H9 (cell line): ENCODE measurements around the gene ITGA7. TPM values are rescaled to one million over a fixed set of nuclear protein-coding genes. Genes with fewer than 3 reads are reported as not detected.

Source experiments
- DNase-seq: peaks from one replicate; pipeline ENCODE4 v3.0.0-alpha.2; 2017
- H2AFZ ChIP-seq: one replicate; pipeline ENCODE4 v1.6.1; 2013; ENCODE audit warnings: mild to moderate bottlenecking, low read length, control low read depth, moderate library complexity
- H2AK5ac ChIP-seq: 2 replicates; pipeline ENCODE4 v1.6.1; 2013; ENCODE audit warnings: low read length, control low read depth, mixed read lengths; ENCODE audit not compliant: insufficient read length
- H2BK120ac ChIP-seq: one replicate; pipeline ENCODE4 v1.6.1; 2013; ENCODE audit warnings: low read depth, mild to moderate bottlenecking, low read length, control low read depth, inconsistent platforms; ENCODE audit not compliant: poor library complexity, severe bottlenecking
- H2BK12ac ChIP-seq: 2 replicates; pipeline ENCODE4 v1.6.1; 2013; ENCODE audit warnings: low read length, control low read depth, mixed read lengths, low read depth; ENCODE audit not compliant: insufficient read length
- H2BK15ac ChIP-seq: 2 replicates; pipeline ENCODE4 v1.6.1; 2013; ENCODE audit warnings: low read depth, low read length, control low read depth
- H2BK20ac ChIP-seq: one replicate; pipeline ENCODE4 v1.6.1; 2013; ENCODE audit warnings: low read depth, mild to moderate bottlenecking, low read length, control low read depth, inconsistent platforms; ENCODE audit not compliant: poor library complexity, severe bottlenecking
- H2BK5ac ChIP-seq: 2 replicates; pipeline ENCODE4 v1.6.1; 2013; ENCODE audit warnings: low read length, control low read depth, mixed read lengths; ENCODE audit not compliant: insufficient read length
- H3K14ac ChIP-seq: 2 replicates; pipeline ENCODE4 v1.6.1; 2013; ENCODE audit warnings: low read length, control low read depth; ENCODE audit not compliant: insufficient read depth
- H3K18ac ChIP-seq: 2 replicates; pipeline ENCODE4 v1.6.1; 2013; ENCODE audit warnings: low read depth, mild to moderate bottlenecking, mixed read lengths, low read length, control low read depth; ENCODE audit not compliant: insufficient read length
- H3K23ac ChIP-seq: 2 replicates; pipeline ENCODE4 v1.6.1; 2013; ENCODE audit warnings: low read length, control low read depth, mixed read lengths, low read depth; ENCODE audit not compliant: insufficient read length
- H3K23me2 ChIP-seq: 2 replicates; pipeline ENCODE4 v1.6.1; 2013; ENCODE audit warnings: low read depth, mild to moderate bottlenecking, mixed read lengths, low read length, control low read depth; ENCODE audit not compliant: insufficient read length, poor library complexity, severe bottlenecking
- H3K27ac ChIP-seq: 2 replicates; pipeline ENCODE4 v1.5.1; 2013; ENCODE audit warnings: low read length, control low read depth, mixed read lengths, low read depth; ENCODE audit not compliant: insufficient read length
- H3K27me3 ChIP-seq: 2 replicates; pipeline ENCODE4 v1.6.1; 2013; ENCODE audit warnings: low read length, control low read depth, inconsistent platforms; ENCODE audit not compliant: insufficient read depth
- H3K4ac ChIP-seq: 2 replicates; pipeline ENCODE4 v1.6.1; 2013; ENCODE audit warnings: low read depth, mild to moderate bottlenecking, control low read depth, inconsistent platforms, low read length, moderate library complexity
- H3K4me1 ChIP-seq: 2 replicates; pipeline ENCODE4 v1.6.1; 2013; ENCODE audit warnings: low read length, control low read depth, inconsistent platforms; ENCODE audit not compliant: insufficient read depth
- H3K4me2 ChIP-seq: 2 replicates; pipeline ENCODE4 v1.6.1; 2013; ENCODE audit warnings: low read length, control low read depth, mixed read lengths; ENCODE audit not compliant: insufficient read length, insufficient read depth
- H3K56ac ChIP-seq: 2 replicates; pipeline ENCODE4 v1.6.1; 2013; ENCODE audit warnings: low read depth, mild to moderate bottlenecking, mixed read lengths, low read length, control low read depth; ENCODE audit not compliant: insufficient read length
- H3K79me1 ChIP-seq: 2 replicates; pipeline ENCODE4 v1.6.1; 2013; ENCODE audit warnings: low read depth, mild to moderate bottlenecking, moderate library complexity, low read length, control low read depth, inconsistent platforms; ENCODE audit not compliant: insufficient read depth, poor library complexity, severe bottlenecking
- H3K79me2 ChIP-seq: 2 replicates; pipeline ENCODE4 v1.6.1; 2013; ENCODE audit warnings: low read length, control low read depth, inconsistent platforms; ENCODE audit not compliant: insufficient read depth
- H3K9ac ChIP-seq: 2 replicates; pipeline ENCODE4 v1.6.1; 2013; ENCODE audit warnings: low read length, control low read depth, mixed read lengths; ENCODE audit not compliant: insufficient read length; ENCODE audit errors: extremely low read depth
- H3K9me3 ChIP-seq: one replicate; pipeline ENCODE4 v1.6.1; 2013; ENCODE audit warnings: low read depth, low read length, inconsistent platforms; ENCODE audit not compliant: control insufficient read depth
- H3T11ph ChIP-seq: one replicate; pipeline ENCODE4 v1.6.1; 2013; ENCODE audit warnings: mild to moderate bottlenecking, low read length, control low read depth, inconsistent platforms
- H4K20me1 ChIP-seq: one replicate; pipeline ENCODE4 v1.6.1; 2013; ENCODE audit not compliant: control insufficient read depth, insufficient read length, insufficient read depth
- H4K5ac ChIP-seq: 2 replicates; pipeline ENCODE4 v1.6.1; 2013; ENCODE audit warnings: low read depth, mild to moderate bottlenecking, mixed read lengths, low read length, control low read depth; ENCODE audit not compliant: insufficient read length
- H4K8ac ChIP-seq: replicated peaks from 2 replicates; pipeline ENCODE4 v1.6.1; 2013; ENCODE audit warnings: low read length, control low read depth, mixed read lengths, low read depth; ENCODE audit not compliant: insufficient read length
- H4K91ac ChIP-seq: 2 replicates; pipeline ENCODE4 v1.6.1; 2013; ENCODE audit warnings: low read depth, mild to moderate bottlenecking, moderate library complexity, mixed read lengths, low read length, control low read depth; ENCODE audit not compliant: insufficient read length
- H3K27ac Mint-ChIP-seq, 3 experiments: 2 replicates in 2 of 3; 3 replicates in 1 of 3; pipeline ENCODE4 v1.8.0; 2020 to 2021; ENCODE audit warnings: mixed read lengths in 3 of 3, mild to moderate bottlenecking in 1 of 3, moderate library complexity in 1 of 3
- H3K27me3 Mint-ChIP-seq: 2 replicates; pipeline ENCODE4 v1.8.0; 2021; ENCODE audit warnings: low read depth, mild to moderate bottlenecking, moderate library complexity, mixed read lengths
- H3K36me3 Mint-ChIP-seq, 3 experiments: 2 replicates in 2 of 3; 3 replicates in 1 of 3; pipeline ENCODE4 v1.8.0; 2020 to 2021; ENCODE audit warnings: low read depth in 3 of 3, mixed read lengths in 3 of 3; ENCODE audit not compliant: insufficient read depth in 1 of 3
- H3K4me1 Mint-ChIP-seq, 2 experiments: 2 replicates each; pipeline ENCODE4 v1.8.0; 2020; ENCODE audit warnings: mixed read lengths in 2 of 2
- H3K4me3 Mint-ChIP-seq, 2 experiments: 2 replicates in 1 of 2; 3 replicates in 1 of 2; pipeline ENCODE4 v1.8.0; 2020 to 2021; ENCODE audit warnings: mild to moderate bottlenecking in 2 of 2, mixed read lengths in 2 of 2, moderate library complexity in 1 of 2
- H3K9me3 Mint-ChIP-seq, 2 experiments: 2 replicates in 1 of 2; 3 replicates in 1 of 2; pipeline ENCODE4 v1.8.0; 2020; ENCODE audit warnings: mild to moderate bottlenecking in 2 of 2, mixed read lengths in 2 of 2, moderate library complexity in 1 of 2
- WGBS: extraction: QIAGEN DNeasy Blood & Tissue Kit; methylation state at CpG from one replicate; pipeline ENCODE4 v1.1.7; 2013; ENCODE audit warnings: missing lambda C conversion rate, low lambda C conversion rate, mixed read lengths; ENCODE audit not compliant: insufficient read length; ENCODE audit errors: extremely low coverage; 5-methylcytosine and 5-hydroxymethylcytosine counted together
- total RNA-seq: library from RNA; stranded (reverse); gene quantifications from 2 replicates; pipeline ENCODE4 v1.2.1, GENCODE V29; 2021
- TF ChIP-seq, protein P1 (sequence below): fragments of 200-600 bp; sonication (generic); conservative IDR thresholded peaks from 3 replicates; pipeline ENCODE4 v1.8.0; 2021; ENCODE audit warnings: antibody characterized with exemption, mild to moderate bottlenecking

ITGA7 gene
- total RNA-seq, 1 experiment from 2014 or later = 119 TPM

DNA sequence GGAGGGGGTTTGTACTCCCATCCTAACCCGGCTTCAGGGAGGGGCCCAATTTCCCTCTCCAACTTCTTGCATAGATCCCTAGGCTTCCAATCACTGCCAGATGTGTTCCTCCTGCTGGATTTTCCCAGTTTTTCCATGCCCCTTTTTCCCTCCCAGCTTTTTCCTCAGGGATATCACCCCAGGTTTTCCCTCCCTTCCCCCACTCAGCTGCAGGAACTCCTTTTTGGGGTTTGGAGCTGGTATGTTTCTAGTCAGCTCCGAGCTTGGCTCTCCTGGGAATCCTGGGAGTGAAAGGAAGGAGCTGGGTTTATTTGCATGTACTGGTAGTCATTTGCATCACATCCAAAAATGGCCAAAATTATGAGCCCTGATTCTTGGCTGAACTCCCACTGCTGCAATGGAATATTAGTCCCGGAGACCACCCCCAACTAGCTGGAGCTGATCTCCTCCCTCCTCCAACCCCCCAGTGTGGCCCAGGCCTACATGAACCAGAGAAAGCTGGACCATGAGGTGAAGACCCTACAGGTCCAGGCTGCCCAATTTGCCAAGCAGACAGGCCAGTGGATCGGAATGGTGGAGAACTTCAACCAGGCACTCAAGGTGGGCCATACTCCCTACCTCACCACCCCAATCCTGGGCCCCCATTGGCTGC lies 11.0 kb upstream of the ITGA7 start:
- no peak overlapping the region for H4K8ac ChIP-seq
- H2BK15ac ChIP-seq = no peak overlapping the region
- H3K79me2 ChIP-seq = no peaks in the 10 kb centered on the region
- no peaks in the 10 kb centered on the region for H3K79me1 ChIP-seq
- peak overlapping the region; percentile 90 to 91; a peak in 3 of 5 replicates for H3K4me3 Mint-ChIP-seq
- peaks cover 38 to 41% of the 10 kb centered on the region in 2 experiments for H3K4me1 Mint-ChIP-seq
- H3K27ac Mint-ChIP-seq = peak overlapping the region; percentile 94 to 99 (median 96); a peak in 6 of 7 replicates
- no peak overlapping the region for H3K23ac ChIP-seq
- TF ChIP-seq, protein P1, sequence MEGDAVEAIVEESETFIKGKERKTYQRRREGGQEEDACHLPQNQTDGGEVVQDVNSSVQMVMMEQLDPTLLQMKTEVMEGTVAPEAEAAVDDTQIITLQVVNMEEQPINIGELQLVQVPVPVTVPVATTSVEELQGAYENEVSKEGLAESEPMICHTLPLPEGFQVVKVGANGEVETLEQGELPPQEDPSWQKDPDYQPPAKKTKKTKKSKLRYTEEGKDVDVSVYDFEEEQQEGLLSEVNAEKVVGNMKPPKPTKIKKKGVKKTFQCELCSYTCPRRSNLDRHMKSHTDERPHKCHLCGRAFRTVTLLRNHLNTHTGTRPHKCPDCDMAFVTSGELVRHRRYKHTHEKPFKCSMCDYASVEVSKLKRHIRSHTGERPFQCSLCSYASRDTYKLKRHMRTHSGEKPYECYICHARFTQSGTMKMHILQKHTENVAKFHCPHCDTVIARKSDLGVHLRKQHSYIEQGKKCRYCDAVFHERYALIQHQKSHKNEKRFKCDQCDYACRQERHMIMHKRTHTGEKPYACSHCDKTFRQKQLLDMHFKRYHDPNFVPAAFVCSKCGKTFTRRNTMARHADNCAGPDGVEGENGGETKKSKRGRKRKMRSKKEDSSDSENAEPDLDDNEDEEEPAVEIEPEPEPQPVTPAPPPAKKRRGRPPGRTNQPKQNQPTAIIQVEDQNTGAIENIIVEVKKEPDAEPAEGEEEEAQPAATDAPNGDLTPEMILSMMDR = no peak
- H3K4ac ChIP-seq = no peak overlapping the region
- no peak overlapping the region for H4K91ac ChIP-seq
- H3K27me3 ChIP-seq = no peaks in the 10 kb centered on the region
- no peaks in the 10 kb centered on the region for H3K9me3 ChIP-seq
- no peak for DNase-seq
- no peak overlapping the region for H2AFZ ChIP-seq
- H3K9ac ChIP-seq = no peak overlapping the region
- peaks cover 0 to 3% of the 10 kb centered on the region in 2 experiments; a peak in 3 of 5 replicates for H3K9me3 Mint-ChIP-seq
- H3K18ac ChIP-seq = no peak overlapping the region
- peak overlapping the region; percentile 63 for H3K27ac ChIP-seq
- peaks cover 4% of the 10 kb centered on the region for H3K27me3 Mint-ChIP-seq
- no peak overlapping the region for H3K14ac ChIP-seq
- H3K36me3 Mint-ChIP-seq = peaks cover 3 to 16% (median 8%) of the 10 kb centered on the region in 3 experiments; a peak in 6 of 7 replicates
- peaks cover 9% of the 10 kb centered on the region for H3K23me2 ChIP-seq
- peaks cover 13% of the 10 kb centered on the region; the same call in 1 of the 2 replicates for H3K4me1 ChIP-seq
- H3K56ac ChIP-seq = no peak overlapping the region
- no peak overlapping the region for H2BK12ac ChIP-seq
- H2BK5ac ChIP-seq = peak overlapping the region; percentile 58
- H4K20me1 ChIP-seq = no peaks in the 10 kb centered on the region
- H3T11ph ChIP-seq = no peak overlapping the region
- no peak overlapping the region for H2BK20ac ChIP-seq
- no peak overlapping the region for H2AK5ac ChIP-seq
- H3K4me2 ChIP-seq = peak overlapping the region; percentile 71
- H2BK120ac ChIP-seq = no peak overlapping the region
- no CpG with 5 or more reads among the region's 4 CpGs for WGBS
- H4K5ac ChIP-seq = no peak overlapping the region
